CD4-positive, alpha-beta T cell treated with Interleukin-15 for 1 hour (primary cell): ENCODE results near the gene TRAF1.
A peak's percentile ranks its signal among the peaks of the same experiment; 100 is the strongest.

Source experiments
- DNase-seq: peaks from one replicate; pipeline ENCODE4 v3.0.0-alpha.2; 2020

The TRAF1 gene

GRCh38 chr9:120885958-120886357 is 40.6 kb downstream of the TRAF1 start:
- DNase-seq = no peak

GRCh38 chr9:120885457-120885856 is 41.1 kb downstream of the TRAF1 start:
- no peak for DNase-seq

- DNase-seq = no peak
Measured at GRCh38 chr9:120883608-120883996, 43.0 kb downstream of the TRAF1 start.

GRCh38 chr9:120882935-120883607 is 43.5 kb downstream of the TRAF1 start:
- DNase-seq = no peak

GRCh38 chr9:120879446-120879845 is 47.1 kb downstream of the TRAF1 start:
- no peak for DNase-seq

- no peak for DNase-seq
Measured at GRCh38 chr9:120878188-120879130, 48.1 kb downstream of the TRAF1 start.

GRCh38 chr9:120877276-120878034 is 49.1 kb downstream of the TRAF1 start:
- peak; percentile 64 for DNase-seq

- DNase-seq = peak; percentile 30
Measured at GRCh38 chr9:120876842-120877240, 49.8 kb downstream of the TRAF1 start, which contains the start of gene PHF19. TSS of gene PHF19 (minus strand) at chr9:120877188. CDS start at chr9:120874741, 2,447 bp downstream.

- peak; percentile 88 for DNase-seq
Measured at GRCh38 chr9:120875954-120876841, 50.4 kb downstream of the TRAF1 start.

- no peak for DNase-seq
Measured at GRCh38 chr9:120875643-120875953, 51.0 kb downstream of the TRAF1 start.

GRCh38 chr9:120875195-120875565 is 51.4 kb downstream of the TRAF1 start:
- DNase-seq = no peak

GRCh38 chr9:120874226-120875194 is 52.1 kb downstream of the TRAF1 start:
- no peak for DNase-seq

- no peak for DNase-seq
Measured at GRCh38 chr9:120873512-120873911, 53.1 kb downstream of the TRAF1 start.

- DNase-seq = no peak
Measured at GRCh38 chr9:120872791-120873502, 53.6 kb downstream of the TRAF1 start.

GRCh38 chr9:120870206-120870605 is 56.4 kb downstream of the TRAF1 start:
- DNase-seq = no peak

GRCh38 chr9:120869726-120870125 is 56.9 kb downstream of the TRAF1 start:
- no peak for DNase-seq

- no peak for DNase-seq
Measured at GRCh38 chr9:120869360-120869687, 57.3 kb downstream of the TRAF1 start.

GRCh38 chr9:120868676-120869359 is 57.8 kb downstream of the TRAF1 start:
- peak; percentile 98 for DNase-seq

GRCh38 chr9:120868339-120868675 is 58.3 kb downstream of the TRAF1 start:
- no peak for DNase-seq

- no peak for DNase-seq
Measured at GRCh38 chr9:120867676-120868338, 58.8 kb downstream of the TRAF1 start.
